ENCODE measurements around the gene NTRK1.

GRCh38 chr1:156815961-156816422 lies 44.7 kb upstream of the NTRK1 start:
- TF ChIP-seq POLR2A (IDR thresholded peaks at IDR 0.05) (no peak), POLR2AphosphoS5 (IDR thresholded peaks at IDR 0.05) (no peak)

Measured in transverse colon (tissue), 3 donors.